ENCODE results near the gene GMEB2.
A peak's percentile ranks its signal among the peaks of the same experiment; 100 is the strongest.

Gene GMEB2

GRCh38 chr20:63553251-63553932 lies 73.5 kb downstream of the GMEB2 start:
- DNase-seq (ENCODE audit: extremely low read depth, low read depth) = no peak
- TF ChIP-seq, protein P1, sequence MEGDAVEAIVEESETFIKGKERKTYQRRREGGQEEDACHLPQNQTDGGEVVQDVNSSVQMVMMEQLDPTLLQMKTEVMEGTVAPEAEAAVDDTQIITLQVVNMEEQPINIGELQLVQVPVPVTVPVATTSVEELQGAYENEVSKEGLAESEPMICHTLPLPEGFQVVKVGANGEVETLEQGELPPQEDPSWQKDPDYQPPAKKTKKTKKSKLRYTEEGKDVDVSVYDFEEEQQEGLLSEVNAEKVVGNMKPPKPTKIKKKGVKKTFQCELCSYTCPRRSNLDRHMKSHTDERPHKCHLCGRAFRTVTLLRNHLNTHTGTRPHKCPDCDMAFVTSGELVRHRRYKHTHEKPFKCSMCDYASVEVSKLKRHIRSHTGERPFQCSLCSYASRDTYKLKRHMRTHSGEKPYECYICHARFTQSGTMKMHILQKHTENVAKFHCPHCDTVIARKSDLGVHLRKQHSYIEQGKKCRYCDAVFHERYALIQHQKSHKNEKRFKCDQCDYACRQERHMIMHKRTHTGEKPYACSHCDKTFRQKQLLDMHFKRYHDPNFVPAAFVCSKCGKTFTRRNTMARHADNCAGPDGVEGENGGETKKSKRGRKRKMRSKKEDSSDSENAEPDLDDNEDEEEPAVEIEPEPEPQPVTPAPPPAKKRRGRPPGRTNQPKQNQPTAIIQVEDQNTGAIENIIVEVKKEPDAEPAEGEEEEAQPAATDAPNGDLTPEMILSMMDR (IDR thresholded peaks at IDR 0.05; ENCODE audit: low read depth, low read length, missing control alignments) = no peak
- H3K4me3 ChIP-seq (replicated peaks; ENCODE audit: low read depth, low read length) = peak overlapping the region; percentile 44

- no peak overlapping the region for H3K4me3 ChIP-seq (replicated peaks; ENCODE audit: low read depth, low read length)
- TF ChIP-seq, protein P1 (IDR thresholded peaks at IDR 0.05; ENCODE audit: low read depth, low read length, missing control alignments) = no peak
- no peak for DNase-seq (ENCODE audit: extremely low read depth, low read depth)
These were observed 74.2 kb downstream of the GMEB2 start for GRCh38 chr20:63552481-63553249.

DNA sequence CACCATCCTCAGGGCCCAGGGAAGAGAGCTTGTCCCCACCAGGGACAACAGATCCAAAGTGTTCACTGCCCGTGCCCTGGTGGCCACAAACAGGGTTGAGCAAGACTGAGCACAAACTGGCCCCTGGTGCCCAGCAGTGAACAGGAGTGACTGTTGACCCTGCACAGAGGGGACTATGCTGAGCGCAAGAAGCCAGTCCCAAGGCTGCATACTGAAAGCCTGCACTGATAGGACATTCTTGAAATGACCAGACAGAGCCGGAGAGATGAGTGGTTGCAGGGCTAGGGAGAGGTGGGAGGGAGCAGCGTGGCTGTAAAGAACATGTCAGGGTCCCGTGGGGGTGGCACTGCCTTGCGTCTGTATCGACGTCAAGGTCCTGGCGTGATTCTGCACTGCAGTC lies 75.8 kb downstream of the GMEB2 start:
- DNase-seq (ENCODE audit: extremely low read depth, low read depth) = no peak
- TF ChIP-seq, protein P1 (IDR thresholded peaks at IDR 0.05; ENCODE audit: low read depth, low read length, missing control alignments) = no peak
- H3K4me3 ChIP-seq (replicated peaks; ENCODE audit: low read depth, low read length) = no peak overlapping the region

GRCh38 chr20:63549679-63550282 lies 77.1 kb downstream of the GMEB2 start:
- TF ChIP-seq, protein P1 (IDR thresholded peaks at IDR 0.05; ENCODE audit: low read depth, low read length, missing control alignments) = no peak
- no peak overlapping the region for H3K4me3 ChIP-seq (replicated peaks; ENCODE audit: low read depth, low read length)
- no peak for DNase-seq (ENCODE audit: extremely low read depth, low read depth)

- no peak overlapping the region for H3K4me3 ChIP-seq (replicated peaks; ENCODE audit: low read depth, low read length)
- TF ChIP-seq, protein P1 (IDR thresholded peaks at IDR 0.05; ENCODE audit: low read depth, low read length, missing control alignments) = no peak
- no peak for DNase-seq (ENCODE audit: extremely low read depth, low read depth)
These were observed 77.9 kb downstream of the GMEB2 start for GRCh38 chr20:63549019-63549418.

- TF ChIP-seq, protein P1 (IDR thresholded peaks at IDR 0.05; ENCODE audit: low read depth, low read length, missing control alignments) = no peak
- no peak overlapping the region for H3K4me3 ChIP-seq (replicated peaks; ENCODE audit: low read depth, low read length)
- DNase-seq (ENCODE audit: extremely low read depth, low read depth) = no peak
These were observed 78.4 kb downstream of the GMEB2 start for GRCh38 chr20:63548542-63548941.
